Pancreas (tissue), 10 donors: ENCODE measurements around the gene SHROOM3. TPM values are rescaled to one million over a fixed set of nuclear protein-coding genes. Genes with fewer than 3 reads are reported as not detected.

Experiments
- ATAC-seq, 4 donors: fragments of 200-7000 bp; cut with Tn5 transposase; one replicate each; pipeline versions ENCODE4 v1.8.0 to v1.9.1; 2020; ENCODE audit warnings: mild to moderate bottlenecking in 4 of 4, moderate library complexity in 4 of 4
- DNase-seq, 6 donors: peaks; one replicate each; pipeline ENCODE4 v3.0.0-alpha.2; 2020
- FAIRE-seq: peaks from 2 replicates; lab custom pipeline; 2012; peaks lifted over from hg19 to GRCh38; lab: Jason Lieb, UNC
- H3K27ac ChIP-seq, 4 donors: fragments of 200-600 bp; sonication (generic); 1 replicate in 3 of 4; 2 replicates in 1 of 4; pipeline versions ENCODE4 v1.5.0 to v1.8.0; 2020
- H3K27me3 ChIP-seq, 4 donors: fragments of 200-600 bp; one replicate each; pipeline ENCODE4 v1.8.0; 2021
- H3K36me3 ChIP-seq, 3 donors: fragments of 200-600 bp; sonication (generic) in 1 of 3; one replicate each; pipeline versions ENCODE4 v1.5.0 to v1.8.0; 2020 to 2021
- H3K4me1 ChIP-seq, 3 donors: fragments of 200-600 bp; one replicate each; pipeline ENCODE4 v1.8.0; 2021
- H3K4me3 ChIP-seq, 4 donors: fragments of 200-600 bp; sonication (generic) in 2 of 4; one replicate each; pipeline versions ENCODE4 v1.5.0 to v1.8.0; 2020 to 2021
- H3K9me3 ChIP-seq, 4 donors: fragments of 200-600 bp; one replicate each; pipeline ENCODE4 v1.8.0; 2021
- CTCF ChIP-seq, 4 donors: fragments of 200-600 bp; sonication (generic) in 3 of 4; IDR thresholded peaks; one replicate each; pipeline versions ENCODE4 v1.5.0 to v1.8.0; 2021; ENCODE audit warnings: antibody characterized with exemption in 4 of 4
- WGBS, 2 donors: extraction: QIAGEN DNeasy Blood & Tissue Kit; methylation state at CpG; one replicate each; pipeline ENCODE4 v1.1.7; 2013; 5-methylcytosine and 5-hydroxymethylcytosine counted together
- intact Hi-C, 3 donors: fragments of 100-400 bp; cut with DNase I; formaldehyde crosslinking; loops; one replicate each; pipeline versions ENCODE4 v1.11.1 to v1.14.2; 2022
- polyA plus RNA-seq, 2 donors: library from polyadenylated mRNA; stranded (reverse); fragments of 200-250 nt; gene quantifications; one replicate each; pipeline ENCODE4 v1.2.3, GENCODE V29; 2013
- total RNA-seq, 6 donors: library from RNA; stranded (reverse); fragmentation: NEBNext Ultra II Directional in 4 of 6; extraction: Animal tissue kit (Norgen Biotek cat#: 25700) in 4 of 6; gene quantifications; one replicate each; pipeline versions ENCODE4 v1.2.1 to v1.2.4, GENCODE V29; 2021 to 2023
- donor health status: healthy with polysubstance abuse.
- donor health status: DM: no; HTN: no; CAD: no; lungs with moderate emphysema.
- donor health status: DM: no; HTN: no; CAD: no.
- donor health status: control.
- donor health status: control.
- donor health status: Bipolar disorder and iron deficiency.
- donor health status: DM: yes; HTN: yes; CAD: no.
- donor health status: DM: no; HTN: no; CAD: no.
- donor health status: DM: no; HTN: no; CAD: no.
- donor health status: DM: yes; HTN: yes; CAD: no.

Gene SHROOM3
- total and polyA plus RNA-seq, 8 donors, result 6.2 to 43.5 (median 17.1) TPM

- intact Hi-C loops, result no loop called here
- ATAC-seq (no peak), FAIRE-seq (no peak)
Measured at GRCh38 chr4:76665721-76666120, 230.7 kb downstream of the SHROOM3 start.

GRCh38 chr4:76666944-76667532 lies 232.0 kb downstream of the SHROOM3 start:
- intact Hi-C loops, result no loop called here
- H3K9me3 ChIP-seq, result no peaks in the 10 kb centered on the region
- FAIRE-seq (peak; percentile 75), DNase-seq (no peak), ATAC-seq (no peak)
- no peaks in the 10 kb centered on the region for H3K27me3 ChIP-seq
- no peak overlapping the region for H3K27ac ChIP-seq
- WGBS, 2 donors, result 88% methylated on average over 5 of the region's 5 CpGs
- H3K36me3 ChIP-seq, result no peaks in the 10 kb centered on the region
- H3K4me3 ChIP-seq, result no peak overlapping the region
- TF ChIP-seq CTCF (IDR thresholded peaks at IDR 0.05), result no peak
- H3K4me1 ChIP-seq, result peaks cover 11 to 22% (median 13%) of the 10 kb centered on the region in 3 donors

More at GRCh38 chr4:76665721-76666120, 230.7 kb downstream of the SHROOM3 start:
- DNase-seq, result no peak
- 79 to 80% methylated on average over 4 of the region's 4 CpGs for WGBS, 2 donors
- H3K9me3 ChIP-seq, result no peaks in the 10 kb centered on the region
- no peak overlapping the region for H3K4me3 ChIP-seq
- peaks cover 11 to 22% (median 13%) of the 10 kb centered on the region in 3 donors for H3K4me1 ChIP-seq
- H3K27ac ChIP-seq, result peak overlapping the region in 2 of 4 donors; percentile 44 to 60
- H3K36me3 ChIP-seq, result no peaks in the 10 kb centered on the region
- no peak for TF ChIP-seq CTCF (IDR thresholded peaks at IDR 0.05)
- no peaks in the 10 kb centered on the region for H3K27me3 ChIP-seq

GRCh38 chr4:76670631-76671030 lies 235.6 kb downstream of the SHROOM3 start:
- DNase-seq (no peak), FAIRE-seq (no peak), ATAC-seq (no peak)

GRCh38 chr4:76673362-76673761 lies 238.3 kb downstream of the SHROOM3 start:
- WGBS, 2 donors, result 93 to 98% methylated on average over 1 of the region's 1 CpG
- intact Hi-C loops, result no loop called here
- FAIRE-seq, result no peak

More at GRCh38 chr4:76670631-76671030, 235.6 kb downstream of the SHROOM3 start:
- no peak for TF ChIP-seq CTCF (IDR thresholded peaks at IDR 0.05)
- intact Hi-C loops, result no loop called here
- H3K4me1 ChIP-seq, result peaks cover 0 to 3% (median under 1%) of the 10 kb centered on the region in 3 donors
- no peaks in the 10 kb centered on the region for H3K9me3 ChIP-seq
- 90 to 91% methylated on average over 2 of the region's 2 CpGs for WGBS, 2 donors
- no peaks in the 10 kb centered on the region for H3K27me3 ChIP-seq
- no peaks in the 10 kb centered on the region for H3K36me3 ChIP-seq
- no peak overlapping the region for H3K27ac ChIP-seq
- no peak overlapping the region for H3K4me3 ChIP-seq

More at GRCh38 chr4:76673362-76673761, 238.3 kb downstream of the SHROOM3 start:
- Histone ChIP-seq H3K4me1 (peaks cover 9 to 13% (median 11%) of the 10 kb centered on the region in 3 donors), H3K27me3 (no peaks in the 10 kb centered on the region), H3K27ac (no peak overlapping the region), H3K4me3 (no peak overlapping the region), H3K36me3 (no peaks in the 10 kb centered on the region), H3K9me3 (no peaks in the 10 kb centered on the region)
- no peak for DNase-seq
- no peak for ATAC-seq
- no peak for TF ChIP-seq CTCF (IDR thresholded peaks at IDR 0.05)
